K562 (cell line): ENCODE results near the gene DYRK4.

Source experiments
- BHLHE40 ChIP-seq: IDR thresholded peaks from 2 replicates; pipeline ENCODE4 v1.6.1; 2011; ENCODE audit warnings: low read length, improper control_type of control experiment
- CTCF ChIP-seq, 3 experiments: IDR thresholded peaks in 2 of 3; conservative IDR thresholded peaks in 1 of 3; 2 replicates each; pipeline ENCODE4 v1.5.1; 2011 to 2012; ENCODE audit warnings: low read length in 3 of 3, mild to moderate bottlenecking in 3 of 3, control low read depth in 2 of 3, improper control_type of control experiment in 1 of 3, inconsistent platforms in 1 of 3, low read depth in 1 of 3, mixed read lengths in 1 of 3, moderate library complexity in 1 of 3; ENCODE audit not compliant: insufficient read depth in 2 of 3
- FOXA1 ChIP-seq: fragments of 450-650 bp; IDR thresholded peaks from 2 replicates; pipeline ENCODE4 v1.6.1; 2016; ENCODE audit warnings: mild to moderate bottlenecking, borderline replicate concordance
- SAP30 ChIP-seq: fragments of 200-600 bp; sonication (generic); IDR thresholded peaks from 2 replicates; pipeline ENCODE4 v1.6.1; 2012; ENCODE audit warnings: borderline replicate concordance, low read depth, mild to moderate bottlenecking, moderate library complexity, low read length, control low read depth, inconsistent platforms; ENCODE audit not compliant: insufficient read depth, poor library complexity, severe bottlenecking
- SMARCB1 ChIP-seq: IDR thresholded peaks from 2 replicates; pipeline ENCODE4 v1.6.1; 2011; ENCODE audit warnings: improper control_type of control experiment, low read depth; ENCODE audit not compliant: insufficient read length
- ZNF174 ChIP-seq: fragments of 250-450 bp; sonication (Bioruptor Pico); IDR thresholded peaks from 2 replicates; pipeline ENCODE4 v1.4.0; 2020; ENCODE audit warnings: mild to moderate bottlenecking
- ZNF609 ChIP-seq: sonication (generic); formaldehyde crosslinking; IDR thresholded peaks from 2 replicates; pipeline ENCODE4 v1.8.1; 2023; ENCODE audit warnings: missing genetic modification reagents, mild to moderate bottlenecking, borderline replicate concordance
- TF ChIP-seq, protein P1 (sequence below), 2 experiments: fragments of 450-650 bp; formaldehyde crosslinking in 1 of 2; IDR thresholded peaks; 2 replicates each; pipeline versions ENCODE4 v1.4.0 to v1.6.1; 2014 to 2020; ENCODE audit warnings: mild to moderate bottlenecking in 2 of 2, borderline replicate concordance in 1 of 2, low read depth in 1 of 2
- TF ChIP-seq, protein P2 (sequence below): sonication (generic); formaldehyde crosslinking; IDR thresholded peaks from 2 replicates; pipeline ENCODE4 v1.5.0; 2020; ENCODE audit warnings: missing genetic modification reagents

DNA sequence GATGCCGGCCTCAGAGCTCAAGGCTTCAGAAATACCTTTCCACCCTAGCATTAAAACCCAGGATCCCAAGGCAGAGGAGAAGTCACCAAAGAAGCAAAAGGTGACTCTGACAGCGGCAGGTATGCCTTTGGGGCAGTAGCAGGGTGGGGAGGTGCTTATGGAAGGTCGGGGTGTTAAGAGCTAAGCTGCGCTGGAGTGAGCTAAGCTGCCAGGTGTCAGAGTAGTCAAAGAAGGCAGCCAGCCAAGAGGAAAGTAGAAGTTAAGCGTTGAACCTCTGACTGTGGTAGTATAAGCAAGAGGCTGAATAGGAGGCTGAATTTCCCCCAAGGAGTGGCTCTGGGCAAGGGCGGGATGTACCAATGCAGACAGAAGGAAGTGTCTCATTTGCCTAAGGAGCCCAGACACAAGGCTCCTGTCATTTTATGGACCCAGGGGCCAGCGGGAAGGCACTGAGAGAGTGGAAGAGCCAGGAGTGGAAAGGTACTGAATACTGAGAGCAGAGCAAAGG is 29.2 kb downstream of the DYRK4 start:
- TF ChIP-seq ZNF609 (no peak), SMARCB1 (no peak), ZNF174 (CRISPR knock-in tag) (no peak), FOXA1 (no peak), CTCF (IDR thresholded peaks at IDR 0.05 in 2 of 3, conservative IDR thresholded peaks at IDR 0.05 in 1 of 3; ENCODE audit: insufficient read depth in 2 of 3, low read depth in 1 of 3, low read length in 3 of 3) (no peak), SAP30 (no peak), BHLHE40 (no peak)
- TF ChIP-seq, protein P1, sequence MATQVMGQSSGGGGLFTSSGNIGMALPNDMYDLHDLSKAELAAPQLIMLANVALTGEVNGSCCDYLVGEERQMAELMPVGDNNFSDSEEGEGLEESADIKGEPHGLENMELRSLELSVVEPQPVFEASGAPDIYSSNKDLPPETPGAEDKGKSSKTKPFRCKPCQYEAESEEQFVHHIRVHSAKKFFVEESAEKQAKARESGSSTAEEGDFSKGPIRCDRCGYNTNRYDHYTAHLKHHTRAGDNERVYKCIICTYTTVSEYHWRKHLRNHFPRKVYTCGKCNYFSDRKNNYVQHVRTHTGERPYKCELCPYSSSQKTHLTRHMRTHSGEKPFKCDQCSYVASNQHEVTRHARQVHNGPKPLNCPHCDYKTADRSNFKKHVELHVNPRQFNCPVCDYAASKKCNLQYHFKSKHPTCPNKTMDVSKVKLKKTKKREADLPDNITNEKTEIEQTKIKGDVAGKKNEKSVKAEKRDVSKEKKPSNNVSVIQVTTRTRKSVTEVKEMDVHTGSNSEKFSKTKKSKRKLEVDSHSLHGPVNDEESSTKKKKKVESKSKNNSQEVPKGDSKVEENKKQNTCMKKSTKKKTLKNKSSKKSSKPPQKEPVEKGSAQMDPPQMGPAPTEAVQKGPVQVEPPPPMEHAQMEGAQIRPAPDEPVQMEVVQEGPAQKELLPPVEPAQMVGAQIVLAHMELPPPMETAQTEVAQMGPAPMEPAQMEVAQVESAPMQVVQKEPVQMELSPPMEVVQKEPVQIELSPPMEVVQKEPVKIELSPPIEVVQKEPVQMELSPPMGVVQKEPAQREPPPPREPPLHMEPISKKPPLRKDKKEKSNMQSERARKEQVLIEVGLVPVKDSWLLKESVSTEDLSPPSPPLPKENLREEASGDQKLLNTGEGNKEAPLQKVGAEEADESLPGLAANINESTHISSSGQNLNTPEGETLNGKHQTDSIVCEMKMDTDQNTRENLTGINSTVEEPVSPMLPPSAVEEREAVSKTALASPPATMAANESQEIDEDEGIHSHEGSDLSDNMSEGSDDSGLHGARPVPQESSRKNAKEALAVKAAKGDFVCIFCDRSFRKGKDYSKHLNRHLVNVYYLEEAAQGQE (IDR thresholded peaks at IDR 0.05; ENCODE audit: borderline replicate concordance): no peak
- TF ChIP-seq, protein P1 (CRISPR knock-in tag; IDR thresholded peaks at IDR 0.05; ENCODE audit: low read depth): no peak
- TF ChIP-seq, protein P2, sequence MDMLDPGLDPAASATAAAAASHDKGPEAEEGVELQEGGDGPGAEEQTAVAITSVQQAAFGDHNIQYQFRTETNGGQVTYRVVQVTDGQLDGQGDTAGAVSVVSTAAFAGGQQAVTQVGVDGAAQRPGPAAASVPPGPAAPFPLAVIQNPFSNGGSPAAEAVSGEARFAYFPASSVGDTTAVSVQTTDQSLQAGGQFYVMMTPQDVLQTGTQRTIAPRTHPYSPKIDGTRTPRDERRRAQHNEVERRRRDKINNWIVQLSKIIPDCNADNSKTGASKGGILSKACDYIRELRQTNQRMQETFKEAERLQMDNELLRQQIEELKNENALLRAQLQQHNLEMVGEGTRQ: no peak
